ENCODE measurements around the gene DNASE2. TPM values are rescaled to one million over a fixed set of nuclear protein-coding genes. Genes with fewer than 3 reads are reported as not detected.

DNASE2 gene
- 27.9 and 35.2 TPM in 2 replicates for total RNA-seq

GRCh38 chr19:12881172-12881808 is at the start of gene DNASE2:
DNASE2 (minus strand) TSS chr19:12881449; CDS start chr19:12881375, 74 bp downstream.
- TF ChIP-seq CTCF (IDR thresholded peaks at IDR 0.05; ENCODE audit: insufficient read depth, low read length, severe bottlenecking) = no peak

GRCh38 chr19:12930002-12930645 is 48.9 kb upstream of the DNASE2 start:
- TF ChIP-seq CTCF (IDR thresholded peaks at IDR 0.05; ENCODE audit: insufficient read depth, low read length, severe bottlenecking) = no peak
- DNase-seq (ENCODE audit: low read depth) (no peak), FAIRE-seq (no peak)
- Histone ChIP-seq H3K4me3 (ENCODE audit: low read depth, low read length) (no peak overlapping the region), H3K27me3 (ENCODE audit: control insufficient read depth, insufficient read depth, low read length) (no peaks in the 10 kb centered on the region), H3K36me3 (ENCODE audit: control insufficient read depth, insufficient read depth, low read length) (peaks cover 31% of the 10 kb centered on the region)

More at GRCh38 chr19:12881172-12881808, at the start of gene DNASE2:
- H3K36me3 ChIP-seq (ENCODE audit: control insufficient read depth, insufficient read depth, low read length) = peaks cover 2% of the 10 kb centered on the region
- FAIRE-seq = peak; percentile 36
- H3K4me3 ChIP-seq (ENCODE audit: low read depth, low read length) = peak within 1 kb of the TSS; percentile 94
- peak; percentile 91 for DNase-seq (ENCODE audit: low read depth)
- H3K27me3 ChIP-seq (ENCODE audit: control insufficient read depth, insufficient read depth, low read length) = no peaks in the 10 kb centered on the region

GRCh38 chr19:12924621-12925310 is 43.5 kb upstream of the DNASE2 start:
- peaks cover 39% of the 10 kb centered on the region for H3K36me3 ChIP-seq (ENCODE audit: control insufficient read depth, insufficient read depth, low read length)
- DNase-seq (ENCODE audit: low read depth) (no peak), FAIRE-seq (no peak)
- no peaks in the 10 kb centered on the region for H3K27me3 ChIP-seq (ENCODE audit: control insufficient read depth, insufficient read depth, low read length)
- H3K4me3 ChIP-seq (ENCODE audit: low read depth, low read length) = no peak overlapping the region
- no peak for TF ChIP-seq CTCF (IDR thresholded peaks at IDR 0.05; ENCODE audit: insufficient read depth, low read length, severe bottlenecking)

GRCh38 chr19:12922959-12923358 is 41.7 kb upstream of the DNASE2 start:
- no peaks in the 10 kb centered on the region for H3K27me3 ChIP-seq (ENCODE audit: control insufficient read depth, insufficient read depth, low read length)
- H3K4me3 ChIP-seq (ENCODE audit: low read depth, low read length) = no peak overlapping the region
- no peak for TF ChIP-seq CTCF (IDR thresholded peaks at IDR 0.05; ENCODE audit: insufficient read depth, low read length, severe bottlenecking)
- DNase-seq (ENCODE audit: low read depth) (no peak), FAIRE-seq (no peak)
- H3K36me3 ChIP-seq (ENCODE audit: control insufficient read depth, insufficient read depth, low read length) = peaks cover 27% of the 10 kb centered on the region

GRCh38 chr19:12921047-12921446 is 39.8 kb upstream of the DNASE2 start:
- FAIRE-seq = no peak
- no peak for TF ChIP-seq CTCF (IDR thresholded peaks at IDR 0.05; ENCODE audit: insufficient read depth, low read length, severe bottlenecking)

More at GRCh38 chr19:12921047-12921446, 39.8 kb upstream of the DNASE2 start:
- Histone ChIP-seq H3K4me3 (ENCODE audit: low read depth, low read length) (no peak overlapping the region), H3K36me3 (ENCODE audit: control insufficient read depth, insufficient read depth, low read length) (peaks cover 18% of the 10 kb centered on the region), H3K27me3 (ENCODE audit: control insufficient read depth, insufficient read depth, low read length) (no peaks in the 10 kb centered on the region)
- DNase-seq (ENCODE audit: low read depth) = no peak
